ENCODE results near the gene CD7.

DNA sequence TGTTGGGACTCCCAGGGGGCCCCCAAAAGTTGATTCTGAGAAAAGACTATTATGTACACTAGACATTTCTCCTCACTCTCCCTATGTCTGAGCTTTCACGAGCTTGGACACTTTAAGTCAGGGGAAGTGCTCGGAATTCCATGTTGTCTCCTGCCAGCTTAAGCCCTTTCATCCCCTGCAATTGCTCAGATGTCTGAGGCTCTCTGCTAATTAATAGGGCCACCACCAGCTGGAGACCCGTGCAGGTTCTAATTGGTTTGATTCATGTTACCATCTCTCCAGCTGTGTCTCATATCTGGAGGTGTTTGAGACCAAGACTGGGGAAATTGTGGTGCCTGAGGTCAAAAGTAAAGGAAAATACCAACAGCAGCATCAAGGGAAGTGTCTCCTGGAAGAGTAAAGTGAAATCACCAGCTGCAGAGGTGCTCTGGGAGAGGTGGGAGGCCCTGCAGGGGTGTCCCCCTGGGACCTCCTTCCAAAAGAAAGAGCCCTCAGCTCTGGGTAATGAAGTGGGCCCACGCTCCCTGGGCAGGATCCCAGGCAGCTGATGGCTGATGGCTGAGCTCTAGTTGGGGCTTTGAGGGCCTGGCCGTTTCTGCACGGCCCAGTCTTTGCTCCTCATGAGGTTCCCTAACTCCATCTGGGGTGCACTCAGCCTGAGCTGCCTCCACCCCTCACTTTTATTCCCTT lies 48.3 kb upstream of the CD7 start:
- TF ChIP-seq, protein P1, sequence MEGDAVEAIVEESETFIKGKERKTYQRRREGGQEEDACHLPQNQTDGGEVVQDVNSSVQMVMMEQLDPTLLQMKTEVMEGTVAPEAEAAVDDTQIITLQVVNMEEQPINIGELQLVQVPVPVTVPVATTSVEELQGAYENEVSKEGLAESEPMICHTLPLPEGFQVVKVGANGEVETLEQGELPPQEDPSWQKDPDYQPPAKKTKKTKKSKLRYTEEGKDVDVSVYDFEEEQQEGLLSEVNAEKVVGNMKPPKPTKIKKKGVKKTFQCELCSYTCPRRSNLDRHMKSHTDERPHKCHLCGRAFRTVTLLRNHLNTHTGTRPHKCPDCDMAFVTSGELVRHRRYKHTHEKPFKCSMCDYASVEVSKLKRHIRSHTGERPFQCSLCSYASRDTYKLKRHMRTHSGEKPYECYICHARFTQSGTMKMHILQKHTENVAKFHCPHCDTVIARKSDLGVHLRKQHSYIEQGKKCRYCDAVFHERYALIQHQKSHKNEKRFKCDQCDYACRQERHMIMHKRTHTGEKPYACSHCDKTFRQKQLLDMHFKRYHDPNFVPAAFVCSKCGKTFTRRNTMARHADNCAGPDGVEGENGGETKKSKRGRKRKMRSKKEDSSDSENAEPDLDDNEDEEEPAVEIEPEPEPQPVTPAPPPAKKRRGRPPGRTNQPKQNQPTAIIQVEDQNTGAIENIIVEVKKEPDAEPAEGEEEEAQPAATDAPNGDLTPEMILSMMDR (IDR thresholded peaks at IDR 0.05): no peak
- TF ChIP-seq POLR2A (IDR thresholded peaks at IDR 0.05): no peak

Data from esophagus squamous epithelium (tissue), 4 donors.